SH-SY5Y (cell line): ENCODE measurements around the gene SUCLG2.

Experiments used
- GATA2 ChIP-seq: IDR thresholded peaks from 2 replicates; pipeline ENCODE4 v1.6.1; 2011; ENCODE audit warnings: mild to moderate bottlenecking, low read depth, low read length
- GATA3 ChIP-seq: IDR thresholded peaks from 2 replicates; pipeline ENCODE4 v1.6.1; 2011; ENCODE audit warnings: low read depth, mild to moderate bottlenecking, low read length, moderate library complexity

SUCLG2 gene

GRCh38 chr3:67640023-67640660 is 14.3 kb downstream of the SUCLG2 start:
- TF ChIP-seq GATA2 (no peak), GATA3 (no peak)

- no peak for TF ChIP-seq GATA3
- no peak for TF ChIP-seq GATA2
Measured at GRCh38 chr3:67637255-67637900, 17.0 kb downstream of the SUCLG2 start.

GRCh38 chr3:67635806-67636205 is 18.6 kb downstream of the SUCLG2 start:
- TF ChIP-seq GATA3 (no peak), GATA2 (no peak)

GRCh38 chr3:67635257-67635656 is 19.2 kb downstream of the SUCLG2 start:
- TF ChIP-seq GATA2 (no peak), GATA3 (no peak)

- no peak for TF ChIP-seq GATA3
- no peak for TF ChIP-seq GATA2
Measured at GRCh38 chr3:67630666-67631362, 23.6 kb downstream of the SUCLG2 start.

- TF ChIP-seq GATA3 (no peak), GATA2 (no peak)
Measured at GRCh38 chr3:67624687-67625086, 29.7 kb downstream of the SUCLG2 start.

- TF ChIP-seq GATA2 = no peak
- TF ChIP-seq GATA3 = no peak
Measured at GRCh38 chr3:67624078-67624477, 30.3 kb downstream of the SUCLG2 start.

GRCh38 chr3:67622652-67623051 is 31.8 kb downstream of the SUCLG2 start:
- TF ChIP-seq GATA3 (no peak), GATA2 (no peak)

- TF ChIP-seq GATA3 (no peak), GATA2 (no peak)
Measured at GRCh38 chr3:67620869-67621268, 33.5 kb downstream of the SUCLG2 start.

GRCh38 chr3:67619991-67620390 is 34.4 kb downstream of the SUCLG2 start:
- TF ChIP-seq GATA3 (no peak), GATA2 (no peak)

- no peak for TF ChIP-seq GATA3
- no peak for TF ChIP-seq GATA2
Measured at GRCh38 chr3:67617518-67617917, 36.9 kb downstream of the SUCLG2 start.

GRCh38 chr3:67616046-67616445 is 38.4 kb downstream of the SUCLG2 start:
- no peak for TF ChIP-seq GATA3
- no peak for TF ChIP-seq GATA2

- TF ChIP-seq GATA3 (no peak), GATA2 (no peak)
Measured at GRCh38 chr3:67614195-67614594, 40.2 kb downstream of the SUCLG2 start.

- TF ChIP-seq GATA2 = no peak
- no peak for TF ChIP-seq GATA3
Measured at GRCh38 chr3:67610458-67610857, 44.0 kb downstream of the SUCLG2 start.

GRCh38 chr3:67609709-67610108 is 44.7 kb downstream of the SUCLG2 start:
- TF ChIP-seq GATA3 (no peak), GATA2 (no peak)

GRCh38 chr3:67608034-67608433 is 46.4 kb downstream of the SUCLG2 start:
- TF ChIP-seq GATA2 (no peak), GATA3 (no peak)
